ENCODE results near the gene PLA2G2A.

The PLA2G2A gene

GRCh38 chr1:20017741-20018140 is 38.3 kb upstream of the PLA2G2A start:
- Histone ChIP-seq H3K4me3 (ENCODE audit: low read length) (no peak overlapping the region), H2AFZ (ENCODE audit: low read length) (no peak overlapping the region), H4K20me1 (ENCODE audit: insufficient read depth, low read length) (no peaks in the 10 kb centered on the region), H3K27me3 (replicated peaks; ENCODE audit: insufficient read depth, low read length) (peaks cover 15% of the 10 kb centered on the region; the same call in 1 of the 2 replicates), H3K9me3 (replicated peaks; ENCODE audit: insufficient read depth, low read length) (no peaks in the 10 kb centered on the region), H3K9me2 (replicated peaks; ENCODE audit: insufficient read depth, low read length) (no peaks in the 10 kb centered on the region), H3K9ac (ENCODE audit: low read length) (no peak overlapping the region), H3K4me2 (ENCODE audit: low read depth, low read length) (no peak overlapping the region), H3F3A (ENCODE audit: insufficient read depth, low read length) (no peaks in the 10 kb centered on the region), H3K36me3 (replicated peaks; ENCODE audit: insufficient read depth, low read length) (no peaks in the 10 kb centered on the region), H3K79me2 (ENCODE audit: low read length) (no peaks in the 10 kb centered on the region), H3K4me1 (ENCODE audit: low read length) (no peaks in the 10 kb centered on the region), H3K27ac (ENCODE audit: low read length) (no peak overlapping the region)
- TF ChIP-seq EZH2phosphoT487 (IDR thresholded peaks at IDR 0.05; ENCODE audit: low read length) (no peak), CTCF (IDR thresholded peaks at IDR 0.05; ENCODE audit: low read length) (no peak), EZH2 (optimal IDR thresholded peaks at IDR 0.05; ENCODE audit: low read depth, low read length) (no peak)
- DNase-seq, result no peak

- Histone ChIP-seq H3K9me2 (replicated peaks; ENCODE audit: insufficient read depth, low read length) (no peaks in the 10 kb centered on the region), H3K4me3 (ENCODE audit: low read length) (no peak overlapping the region), H3F3A (ENCODE audit: insufficient read depth, low read length) (no peaks in the 10 kb centered on the region), H3K9ac (ENCODE audit: low read length) (no peak overlapping the region), H3K9me3 (replicated peaks; ENCODE audit: insufficient read depth, low read length) (no peaks in the 10 kb centered on the region), H3K27ac (ENCODE audit: low read length) (no peak overlapping the region), H3K79me2 (ENCODE audit: low read length) (no peaks in the 10 kb centered on the region), H2AFZ (ENCODE audit: low read length) (no peak overlapping the region), H4K20me1 (ENCODE audit: insufficient read depth, low read length) (no peaks in the 10 kb centered on the region), H3K36me3 (replicated peaks; ENCODE audit: insufficient read depth, low read length) (no peaks in the 10 kb centered on the region), H3K27me3 (replicated peaks; ENCODE audit: insufficient read depth, low read length) (peaks cover 35% of the 10 kb centered on the region; the same call in 1 of the 2 replicates), H3K4me1 (ENCODE audit: low read length) (no peaks in the 10 kb centered on the region), H3K4me2 (ENCODE audit: low read depth, low read length) (no peak overlapping the region)
- no peak for DNase-seq
- TF ChIP-seq EZH2phosphoT487 (IDR thresholded peaks at IDR 0.05; ENCODE audit: low read length) (no peak), EZH2 (optimal IDR thresholded peaks at IDR 0.05; ENCODE audit: low read depth, low read length) (no peak), CTCF (IDR thresholded peaks at IDR 0.05; ENCODE audit: low read length) (no peak)
Measured at GRCh38 chr1:20014153-20014552, 34.7 kb upstream of the PLA2G2A start.

GRCh38 chr1:20010016-20010415 is 30.6 kb upstream of the PLA2G2A start:
- Histone ChIP-seq H3K9ac (ENCODE audit: low read length) (no peak overlapping the region), H2AFZ (ENCODE audit: low read length) (no peak overlapping the region), H4K20me1 (ENCODE audit: insufficient read depth, low read length) (no peaks in the 10 kb centered on the region), H3K4me1 (ENCODE audit: low read length) (no peaks in the 10 kb centered on the region), H3K27ac (ENCODE audit: low read length) (no peak overlapping the region), H3K4me3 (ENCODE audit: low read length) (no peak overlapping the region), H3K36me3 (replicated peaks; ENCODE audit: insufficient read depth, low read length) (no peaks in the 10 kb centered on the region), H3K9me2 (replicated peaks; ENCODE audit: insufficient read depth, low read length) (no peaks in the 10 kb centered on the region), H3K79me2 (ENCODE audit: low read length) (no peaks in the 10 kb centered on the region), H3F3A (ENCODE audit: insufficient read depth, low read length) (no peaks in the 10 kb centered on the region), H3K4me2 (ENCODE audit: low read depth, low read length) (no peak overlapping the region), H3K27me3 (replicated peaks; ENCODE audit: insufficient read depth, low read length) (peaks cover 33% of the 10 kb centered on the region; the same call in 1 of the 2 replicates), H3K9me3 (replicated peaks; ENCODE audit: insufficient read depth, low read length) (no peaks in the 10 kb centered on the region)
- DNase-seq, result no peak
- no peak for TF ChIP-seq EZH2 (optimal IDR thresholded peaks at IDR 0.05; ENCODE audit: low read depth, low read length)
- no peak for TF ChIP-seq EZH2phosphoT487 (IDR thresholded peaks at IDR 0.05; ENCODE audit: low read length)
- no peak for TF ChIP-seq CTCF (IDR thresholded peaks at IDR 0.05; ENCODE audit: low read length)
